Calu3 (cell line): ENCODE measurements around the gene LST1. TPM values are rescaled to one million over a fixed set of nuclear protein-coding genes. Genes with fewer than 3 reads are reported as not detected.

Experiments used
- BruUV-seq: library from RNA; stranded (reverse); fragments of 400-500 nt; replicated peaks from 2 replicates; lab custom pipeline; 2021; lab: Mats Ljungman, UMichigan
- CTCF ChIA-PET: fragments of 300-600 bp; sonication (Branson Sonifier 250); formaldehyde crosslinking; loops from one replicate; lab custom pipeline; 2022; ENCODE audit warnings: antibody characterized with exemption; lab: Charles Lee
- DNase-seq: peaks from one replicate; pipeline ENCODE4 v3.0.0; 2022
- H3K27ac Mint-ChIP-seq: one replicate; pipeline ENCODE4 v1.8.0; 2022; ENCODE audit warnings: mixed read lengths; ENCODE audit not compliant: unreplicated experiment
- H3K27me3 Mint-ChIP-seq: one replicate; pipeline ENCODE4 v1.8.0; 2022; ENCODE audit warnings: mixed read lengths; ENCODE audit not compliant: unreplicated experiment
- H3K36me3 Mint-ChIP-seq: one replicate; pipeline ENCODE4 v1.8.0; 2022; ENCODE audit warnings: mild to moderate bottlenecking, moderate library complexity, mixed read lengths; ENCODE audit not compliant: insufficient read depth, unreplicated experiment
- H3K4me1 Mint-ChIP-seq: one replicate; pipeline ENCODE4 v1.8.0; 2022; ENCODE audit warnings: mild to moderate bottlenecking, low read depth, mixed read lengths; ENCODE audit not compliant: unreplicated experiment
- H3K4me3 Mint-ChIP-seq: one replicate; pipeline ENCODE4 v1.8.0; 2022; ENCODE audit warnings: mild to moderate bottlenecking, low read depth, moderate library complexity, mixed read lengths; ENCODE audit not compliant: unreplicated experiment
- H3K9me3 Mint-ChIP-seq: one replicate; pipeline ENCODE4 v1.8.0; 2022; ENCODE audit warnings: low read depth, mixed read lengths; ENCODE audit not compliant: unreplicated experiment
- CTCF ChIP-seq: fragments of 200-600 bp; IDR thresholded peaks from one replicate; pipeline ENCODE4 v1.8.0; 2022; ENCODE audit warnings: antibody characterized with exemption; ENCODE audit not compliant: unreplicated experiment
- intact Hi-C: fragments of 100-400 bp; cut with micrococcal nuclease; formaldehyde crosslinking; loops from one replicate; pipeline ENCODE4 v1.10.0; 2022; ENCODE audit not compliant: unreplicated experiment
- total RNA-seq: library from RNA; stranded (reverse); gene quantifications from 2 replicates; pipeline ENCODE4 v1.2.3, GENCODE V29; 2022

Gene LST1
- total RNA-seq, 1 experiment from 2014 or later = 0.94 TPM

- H3K27me3 Mint-ChIP-seq = no peaks in the 10 kb centered on the region
- peaks cover 100% of the 10 kb centered on the region for H3K36me3 Mint-ChIP-seq
- H3K4me3 Mint-ChIP-seq = no peak overlapping the region
- no peaks in the 10 kb centered on the region for H3K9me3 Mint-ChIP-seq
- no peak for TF ChIP-seq CTCF
- intact Hi-C loops = no loop called here
- BruUV-seq = no TSS peak
- H3K27ac Mint-ChIP-seq = no peak overlapping the region
- CTCF ChIA-PET = no interaction called here
- peaks cover 8% of the 10 kb centered on the region for H3K4me1 Mint-ChIP-seq
- no peak for DNase-seq
Observed at GRCh38 chr6:31629014-31629413, 42.9 kb downstream of the LST1 start.

- no peak overlapping the region for H3K4me3 Mint-ChIP-seq
- no peaks in the 10 kb centered on the region for H3K9me3 Mint-ChIP-seq
- no TSS peak for BruUV-seq
- DNase-seq = no peak
- intact Hi-C loops = no loop called here
- H3K36me3 Mint-ChIP-seq = peaks cover 100% of the 10 kb centered on the region
- CTCF ChIA-PET = no interaction called here
- H3K27ac Mint-ChIP-seq = peak overlapping the region; percentile 23
- H3K27me3 Mint-ChIP-seq = no peaks in the 10 kb centered on the region
- peaks cover 8% of the 10 kb centered on the region for H3K4me1 Mint-ChIP-seq
- TF ChIP-seq CTCF = no peak
Observed at GRCh38 chr6:31630177-31630934, 44.3 kb downstream of the LST1 start.

- no peak for DNase-seq
- Mint-ChIP-seq H3K27ac (peak overlapping the region; percentile 23), H3K4me3 (no peak overlapping the region), H3K36me3 (peaks cover 100% of the 10 kb centered on the region), H3K4me1 (peaks cover 8% of the 10 kb centered on the region), H3K9me3 (no peaks in the 10 kb centered on the region), H3K27me3 (no peaks in the 10 kb centered on the region)
- TF ChIP-seq CTCF = no peak
- intact Hi-C loops = no loop called here
- TSS peak; percentile 14 for BruUV-seq
- CTCF ChIA-PET = no interaction called here
Observed at GRCh38 chr6:31631209-31631608, 45.1 kb downstream of the LST1 start.

GRCh38 chr6:31631681-31632278 lies 45.7 kb downstream of the LST1 start:
- peaks cover 100% of the 10 kb centered on the region for H3K36me3 Mint-ChIP-seq
- no peaks in the 10 kb centered on the region for H3K27me3 Mint-ChIP-seq
- intact Hi-C loops = no loop called here
- H3K9me3 Mint-ChIP-seq = no peaks in the 10 kb centered on the region
- no peak for DNase-seq
- peaks cover 8% of the 10 kb centered on the region for H3K4me1 Mint-ChIP-seq
- H3K4me3 Mint-ChIP-seq = no peak overlapping the region
- BruUV-seq = no TSS peak
- no peak for TF ChIP-seq CTCF
- peak overlapping the region; percentile 45 for H3K27ac Mint-ChIP-seq
- CTCF ChIA-PET = no interaction called here
